Measurements from ENCODE around the gene CDR2L.
"Not testable (repeated sequence)": the region's sequence is repeated elsewhere in the genome, so short reads cannot be mapped to it uniquely, and the experiment has no call there.

CDR2L gene

DNA sequence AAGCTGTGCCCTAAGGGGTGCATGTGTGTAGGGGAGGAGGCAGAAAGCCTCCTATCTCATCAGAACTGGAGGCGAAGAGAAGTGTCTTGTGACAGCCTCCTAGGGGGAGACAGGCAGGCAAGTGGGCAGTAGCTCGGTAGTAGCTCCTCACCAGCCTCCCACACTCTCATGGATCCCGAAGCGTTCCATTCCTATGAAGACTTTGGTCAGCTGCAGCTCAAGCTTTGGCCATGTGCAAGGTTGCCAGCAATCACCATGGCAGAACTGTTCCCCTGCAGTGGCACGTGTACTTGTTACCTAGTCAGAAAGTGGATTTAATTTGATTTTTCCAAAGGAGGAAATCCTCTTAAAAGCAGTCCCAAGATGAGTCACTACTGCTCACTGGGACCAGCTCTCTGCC is 31.7 kb downstream of the CDR2L start:
- TF ChIP-seq, protein P1, sequence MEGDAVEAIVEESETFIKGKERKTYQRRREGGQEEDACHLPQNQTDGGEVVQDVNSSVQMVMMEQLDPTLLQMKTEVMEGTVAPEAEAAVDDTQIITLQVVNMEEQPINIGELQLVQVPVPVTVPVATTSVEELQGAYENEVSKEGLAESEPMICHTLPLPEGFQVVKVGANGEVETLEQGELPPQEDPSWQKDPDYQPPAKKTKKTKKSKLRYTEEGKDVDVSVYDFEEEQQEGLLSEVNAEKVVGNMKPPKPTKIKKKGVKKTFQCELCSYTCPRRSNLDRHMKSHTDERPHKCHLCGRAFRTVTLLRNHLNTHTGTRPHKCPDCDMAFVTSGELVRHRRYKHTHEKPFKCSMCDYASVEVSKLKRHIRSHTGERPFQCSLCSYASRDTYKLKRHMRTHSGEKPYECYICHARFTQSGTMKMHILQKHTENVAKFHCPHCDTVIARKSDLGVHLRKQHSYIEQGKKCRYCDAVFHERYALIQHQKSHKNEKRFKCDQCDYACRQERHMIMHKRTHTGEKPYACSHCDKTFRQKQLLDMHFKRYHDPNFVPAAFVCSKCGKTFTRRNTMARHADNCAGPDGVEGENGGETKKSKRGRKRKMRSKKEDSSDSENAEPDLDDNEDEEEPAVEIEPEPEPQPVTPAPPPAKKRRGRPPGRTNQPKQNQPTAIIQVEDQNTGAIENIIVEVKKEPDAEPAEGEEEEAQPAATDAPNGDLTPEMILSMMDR (conservative IDR thresholded peaks at IDR 0.05), result no peak
- peak overlapping the region; percentile 98 for H3K27ac ChIP-seq

DNA sequence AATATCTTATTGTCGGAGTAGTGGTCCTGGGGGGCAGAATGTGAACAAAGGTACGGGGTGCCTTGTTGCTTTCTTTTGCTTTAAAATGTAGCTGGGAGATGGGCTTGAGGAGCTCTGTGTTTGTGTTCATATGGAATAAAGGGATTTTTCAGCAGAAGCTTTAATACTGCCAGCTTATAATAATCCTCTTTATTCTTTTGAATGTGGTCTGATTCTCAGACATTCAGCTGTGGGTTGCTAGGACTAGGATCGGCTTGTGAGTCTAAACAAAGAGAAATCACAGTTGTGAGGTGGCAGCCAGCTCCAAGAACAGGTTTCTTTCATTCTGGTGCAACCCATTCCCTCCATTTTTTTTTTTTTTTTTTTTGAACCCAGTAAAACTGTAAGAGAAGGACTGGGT is 32.3 kb downstream of the CDR2L start:
- TF ChIP-seq, protein P1 (conservative IDR thresholded peaks at IDR 0.05), result no peak
- peak overlapping the region; percentile 98 for H3K27ac ChIP-seq

DNA sequence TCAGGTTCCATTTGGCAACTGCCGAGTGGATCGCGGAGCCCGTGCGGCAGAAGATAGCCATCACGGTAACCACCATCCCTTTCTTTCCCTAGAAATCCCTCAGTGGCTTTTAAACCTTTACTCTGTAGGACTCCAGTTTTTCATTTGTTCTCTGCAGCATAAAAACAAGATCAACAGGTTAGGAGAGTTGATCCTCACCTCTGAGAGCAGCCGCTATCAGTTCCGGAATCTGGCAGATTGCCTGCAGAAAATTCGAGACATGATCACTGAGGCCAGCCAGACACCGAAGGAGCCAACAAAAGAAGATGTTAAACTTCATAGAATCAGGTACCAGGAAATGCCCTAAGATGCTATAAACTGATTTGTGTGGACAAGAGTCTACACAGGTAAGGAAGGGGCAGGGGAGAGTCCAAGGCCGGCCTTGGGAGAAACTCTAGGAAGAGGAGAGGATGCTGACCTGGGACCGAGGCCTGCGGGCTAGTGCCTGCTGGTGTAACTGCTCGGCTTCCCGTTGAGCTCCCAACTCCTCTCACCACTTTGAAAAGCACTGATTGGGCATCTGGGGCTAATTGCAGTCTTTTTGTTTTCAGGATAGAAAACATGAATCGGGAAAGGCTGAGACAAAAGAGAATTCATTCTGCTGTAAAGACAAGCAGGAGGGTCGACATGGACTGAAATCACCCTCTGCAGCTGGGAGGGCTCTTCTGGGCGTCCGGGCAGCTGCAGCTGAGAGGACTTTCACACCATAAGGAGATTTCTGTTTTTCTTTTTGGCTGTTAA is 33.1 kb downstream of the CDR2L start:
- H3K27ac ChIP-seq, result peak overlapping the region; percentile 98
- TF ChIP-seq, protein P1 (conservative IDR thresholded peaks at IDR 0.05), result no peak

DNA sequence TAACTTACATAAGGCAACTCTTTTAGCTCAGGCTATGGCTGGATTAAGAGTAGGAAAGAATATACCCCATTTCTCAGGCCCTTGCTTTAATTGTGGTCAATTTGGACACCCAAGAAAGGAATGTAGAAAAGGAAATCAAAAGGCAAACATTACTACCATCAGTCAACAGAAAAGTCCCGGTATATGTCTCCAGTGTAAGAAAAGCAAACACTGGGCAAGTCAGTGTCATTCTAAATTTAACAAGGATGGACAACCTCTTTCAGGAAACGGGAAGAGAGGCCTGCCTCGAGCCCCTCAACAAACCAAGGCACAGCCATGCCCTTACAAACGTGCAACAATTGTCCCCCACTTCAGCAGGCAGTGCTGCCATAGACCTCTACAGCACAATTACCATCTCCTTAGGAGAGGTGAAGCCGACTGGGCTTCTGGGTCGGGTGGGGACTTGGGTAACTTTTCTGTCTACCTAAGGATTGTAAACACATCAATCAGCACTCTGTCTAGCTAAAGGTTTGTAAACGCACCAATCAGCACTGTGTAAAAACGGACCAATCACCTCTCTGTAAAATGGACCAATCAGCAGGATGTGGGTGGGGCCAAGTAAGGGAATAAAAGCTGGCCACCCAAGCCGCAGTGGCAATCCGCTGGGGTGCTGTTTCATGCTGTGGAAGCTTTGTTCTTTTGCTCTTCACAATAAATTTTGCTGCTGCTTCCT is 37.4 kb downstream of the CDR2L start:
- peak overlapping the region; percentile 98 for H3K27ac ChIP-seq
- TF ChIP-seq, protein P1 (conservative IDR thresholded peaks at IDR 0.05), result no peak

DNA sequence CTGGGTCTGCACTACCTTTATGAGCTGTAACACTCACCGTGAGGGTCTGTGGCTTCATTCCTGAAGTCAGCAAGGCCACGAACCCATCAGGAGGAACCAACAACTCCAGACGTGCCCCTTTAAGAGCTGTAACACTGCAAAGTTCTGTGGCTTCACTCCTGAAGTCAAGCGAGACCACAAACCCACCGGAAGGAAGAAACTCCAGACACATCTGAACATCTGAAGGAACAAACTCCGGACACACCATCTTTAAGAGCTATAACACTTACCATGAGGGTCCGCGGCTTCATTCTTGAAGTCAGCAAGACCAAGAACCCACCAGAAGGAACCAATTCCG is 37.9 kb downstream of the CDR2L start:
- peak overlapping the region; percentile 98 for H3K27ac ChIP-seq

DNA sequence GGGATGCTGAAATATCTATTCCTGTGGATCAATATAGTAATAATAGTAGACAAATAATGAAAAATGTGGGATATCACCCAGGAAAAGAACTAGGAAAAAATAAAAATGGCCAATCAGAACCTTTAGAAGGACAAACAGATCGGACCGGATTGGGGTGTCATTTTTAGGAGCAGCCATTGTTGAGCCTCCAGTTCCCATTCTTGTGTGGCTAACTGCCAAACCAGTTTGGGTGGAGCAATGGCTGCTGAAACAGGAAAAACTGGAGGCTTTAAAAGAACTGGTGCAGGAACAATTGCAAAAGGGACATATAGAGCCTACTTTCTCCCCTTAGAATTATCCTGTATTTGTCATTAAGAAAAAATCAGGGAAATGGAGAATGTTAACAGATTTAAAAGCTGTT is 39.2 kb downstream of the CDR2L start:
- not testable (repeated sequence) for H3K27ac ChIP-seq

DNA sequence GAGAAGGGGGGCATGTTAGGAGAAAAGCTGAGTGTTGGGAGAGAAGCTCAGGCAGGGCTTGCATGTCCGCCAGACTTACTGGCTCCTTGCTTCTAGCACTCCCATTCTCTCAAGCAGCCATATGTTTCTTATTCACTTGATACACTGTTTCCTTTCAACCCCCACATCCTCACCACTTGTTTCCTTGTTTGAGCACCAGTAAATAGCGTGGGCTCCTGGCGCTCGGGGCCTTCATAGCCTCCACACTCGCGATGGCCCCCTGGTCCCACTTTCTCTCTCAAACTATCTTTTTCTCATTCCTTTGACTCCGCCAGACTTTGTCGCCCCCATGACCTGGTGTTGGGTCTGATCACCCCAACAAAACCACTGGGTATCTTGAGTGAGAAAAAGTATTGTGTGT is 42.7 kb downstream of the CDR2L start:
- TF ChIP-seq, protein P1 (conservative IDR thresholded peaks at IDR 0.05), result no peak
- H3K27ac ChIP-seq, result no peak overlapping the region

DNA sequence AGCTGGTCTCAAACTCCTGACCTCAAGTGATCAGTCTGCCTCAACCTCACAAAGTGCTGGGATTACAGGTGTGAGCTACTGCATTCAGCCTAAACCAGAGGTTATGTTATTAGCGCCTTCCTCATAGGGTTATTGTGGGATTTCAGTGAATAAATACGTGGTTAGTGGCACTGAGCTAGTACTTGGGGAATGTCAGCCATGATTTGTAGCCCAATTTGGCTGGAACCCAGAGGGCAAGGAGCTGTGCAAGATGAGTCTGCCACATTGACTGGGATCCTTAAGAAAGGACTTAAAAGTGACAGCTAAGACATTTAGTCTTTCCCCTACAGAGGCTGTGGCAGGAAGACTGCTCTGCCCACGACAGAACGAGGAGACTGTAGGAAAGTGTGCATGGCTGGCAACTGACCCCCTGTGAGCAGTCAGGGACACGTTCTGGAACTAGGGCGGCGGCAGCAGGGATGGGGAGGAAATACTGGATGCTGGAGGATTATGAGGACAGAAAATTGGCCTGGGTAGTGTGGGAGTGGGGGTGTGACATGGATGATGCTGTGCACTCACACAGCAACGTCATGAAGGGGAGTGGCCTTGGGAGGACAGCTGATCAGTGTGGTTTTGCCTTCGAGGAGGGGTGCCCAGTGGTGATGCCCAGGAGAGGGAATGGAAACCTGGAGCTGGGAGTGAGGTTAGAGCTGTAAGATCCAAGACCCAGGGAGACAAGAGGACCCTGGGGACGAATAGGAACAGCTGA is 44.7 kb downstream of the CDR2L start:
- no peak overlapping the region for H3K27ac ChIP-seq
- TF ChIP-seq, protein P1 (conservative IDR thresholded peaks at IDR 0.05), result no peak
